K562 (cell line): ENCODE measurements around the gene CRTC3. TPM values are rescaled to one million over a fixed set of nuclear protein-coding genes. Genes with fewer than 3 reads are reported as not detected.

Source experiments
- ATAC-seq: fragments of 200-7000 bp; cut with Tn5 transposase; 3 replicates; pipeline ENCODE4 v1.9.1; 2020; ENCODE audit warnings: moderate library complexity
- BruUV-seq: library from RNA; stranded (reverse); fragments of 400-500 nt; replicated peaks from 2 replicates; lab custom pipeline; 2021; lab: Mats Ljungman, UMichigan
- CTCF ChIA-PET: fragments of 300-600 bp; formaldehyde crosslinking; extraction: SDS; loops from one replicate; lab custom pipeline; 2021; ENCODE audit warnings: low intra/inter-chr PET ratio; lab: Yijun Ruan, JAX
- POLR2A ChIA-PET: fragments of 300-600, 350-650 bp; sonication (Branson Sonifier 250); formaldehyde crosslinking; extraction: SDS; loops from one replicate; lab custom pipeline; 2021; ENCODE audit warnings: antibody characterized with exemption, inconsistent platforms; lab: Yijun Ruan, JAX
- DNase-seq, 4 experiments: peaks; one replicate each; pipeline versions ENCODE4 v3.0.0 to v3.0.0-alpha.2; 2011 to 2018; ENCODE audit warnings: low spot score in 3 of 4, mixed read lengths in 3 of 4; ENCODE audit errors: extremely low read depth in 1 of 4
- FAIRE-seq: peaks from 2 replicates; lab custom pipeline; 2011; peaks lifted over from hg19 to GRCh38; lab: Jason Lieb, UNC
- H2AFZ ChIP-seq: 2 replicates; pipeline ENCODE4 v1.6.0; 2011; ENCODE audit warnings: low read depth, low read length, control low read depth, inconsistent platforms
- H3K27ac ChIP-seq: fragments of 200-600 bp; 3 replicates; pipeline ENCODE4 v1.8.0; 2011; ENCODE audit warnings: low read depth, mild to moderate bottlenecking, control low read depth, inconsistent platforms, low read length, moderate library complexity, mixed read lengths; ENCODE audit errors: extremely low read depth
- H3K27me3 ChIP-seq, 2 experiments: fragments of 300-600 bp in 1 of 2; 2 replicates in 1 of 2; 3 replicates in 1 of 2; pipeline versions ENCODE4 v1.6.0 to v1.8.0; 2011; ENCODE audit warnings: inconsistent platforms in 2 of 2, low read length in 2 of 2, mild to moderate bottlenecking in 1 of 2, mixed read lengths in 1 of 2, moderate library complexity in 1 of 2; ENCODE audit not compliant: control insufficient read depth in 2 of 2, insufficient read depth in 2 of 2
- H3K36me3 ChIP-seq: fragments of 300-600 bp; 3 replicates; pipeline ENCODE4 v1.8.0; 2011; ENCODE audit warnings: mild to moderate bottlenecking, low read length, inconsistent platforms; ENCODE audit not compliant: control insufficient read depth, insufficient read depth
- H3K4me1 ChIP-seq, 2 experiments: fragments of 200-600 bp in 1 of 2; replicated peaks in 1 of 2; 2 replicates in 1 of 2; 3 replicates in 1 of 2; pipeline versions ENCODE4 v1.5.1 to v1.8.0; 2011; ENCODE audit warnings: inconsistent platforms in 2 of 2, low read length in 2 of 2, mild to moderate bottlenecking in 1 of 2, mixed read lengths in 1 of 2, moderate library complexity in 1 of 2; ENCODE audit not compliant: control insufficient read depth in 2 of 2, insufficient read depth in 2 of 2
- H3K4me2 ChIP-seq: 2 replicates; pipeline ENCODE4 v1.6.1; 2011; ENCODE audit warnings: low read length, control low read depth, inconsistent platforms, mixed read lengths; ENCODE audit not compliant: insufficient read depth
- H3K4me3 ChIP-seq: fragments of 200-600 bp; sonication (generic), shearing (Covaris generic); 2 replicates; pipeline ENCODE4 v1.5.1; 2016; ENCODE audit warnings: control low read depth, inconsistent platforms
- H3K79me2 ChIP-seq: fragments of 200-600 bp; 3 replicates; pipeline ENCODE4 v1.8.0; 2011; ENCODE audit warnings: low read length, inconsistent platforms; ENCODE audit not compliant: control insufficient read depth, insufficient read depth
- H3K9ac ChIP-seq, 2 experiments: 2 replicates each; pipeline versions ENCODE4 v1.6.0 to v1.6.1; 2011; ENCODE audit warnings: low read depth in 2 of 2, low read length in 2 of 2, control low read depth in 1 of 2, inconsistent platforms in 1 of 2, mild to moderate bottlenecking in 1 of 2, mixed read lengths in 1 of 2; ENCODE audit not compliant: insufficient read depth in 1 of 2
- H3K9me1 ChIP-seq: one replicate; pipeline ENCODE4 v1.6.0; 2011; ENCODE audit warnings: inconsistent platforms, mild to moderate bottlenecking, low read length, moderate library complexity; ENCODE audit not compliant: control insufficient read depth, insufficient read depth
- H3K9me3 ChIP-seq: replicated peaks from 2 replicates; pipeline ENCODE4 v1.5.1; 2011; ENCODE audit warnings: low read depth, low read length, inconsistent platforms; ENCODE audit not compliant: control insufficient read depth, insufficient read depth
- H4K20me1 ChIP-seq: replicated peaks from 2 replicates; pipeline ENCODE4 v1.6.1; 2011; ENCODE audit warnings: low read length, inconsistent platforms, mixed read lengths; ENCODE audit not compliant: control insufficient read depth, insufficient read depth
- CBX3 ChIP-seq, 2 experiments: IDR thresholded peaks; 1 replicate in 1 of 2; 2 replicates in 1 of 2; pipeline ENCODE4 v1.6.1; 2012; ENCODE audit warnings: inconsistent platforms in 2 of 2, low read length in 2 of 2, borderline replicate concordance in 1 of 2, control low read depth in 1 of 2
- CHD2 ChIP-seq: IDR thresholded peaks from 2 replicates; pipeline ENCODE4 v1.6.1; 2011; ENCODE audit warnings: low read depth, low read length
- KHSRP ChIP-seq: fragments of 450-650 bp; IDR thresholded peaks from 2 replicates; pipeline ENCODE4 v1.6.1; 2017
- NFATC3 ChIP-seq: fragments of 450-650 bp; IDR thresholded peaks from 2 replicates; pipeline ENCODE4 v1.6.1; 2017; ENCODE audit warnings: mild to moderate bottlenecking
- NR2F6 ChIP-seq: fragments of 450-650 bp; formaldehyde crosslinking; IDR thresholded peaks from 2 replicates; pipeline ENCODE4 v1.4.0; 2020; ENCODE audit warnings: mild to moderate bottlenecking
- NUFIP1 ChIP-seq: fragments of 450-650 bp; IDR thresholded peaks from 2 replicates; pipeline ENCODE4 v1.6.1; 2018; ENCODE audit not compliant: partially characterized antibody
- RREB1 ChIP-seq: fragments of 250-450 bp; sonication (Bioruptor Pico); IDR thresholded peaks from 2 replicates; pipeline ENCODE4 v1.4.0; 2020
- SP2 ChIP-seq: IDR thresholded peaks from 2 replicates; pipeline ENCODE4 v1.6.1; 2011; ENCODE audit warnings: mild to moderate bottlenecking, low read depth, low read length, moderate library complexity; ENCODE audit not compliant: poor library complexity, severe bottlenecking; ENCODE audit errors: extremely low read depth
- ZKSCAN8 ChIP-seq: fragments of 200-800 bp; sonication (Bioruptor generic); IDR thresholded peaks from 2 replicates; pipeline ENCODE4 v1.6.1; 2016; ENCODE audit warnings: missing genetic modification characterization, missing compliant biosample characterization
- WGBS: fragments of 100-300 bp; shearing (Covaris generic); methylation state at CpG from one replicate; pipeline ENCODE4 v1.1.6; 2016; ENCODE audit warnings: low coverage, mixed read lengths; ENCODE audit not compliant: insufficient coverage; ENCODE audit errors: missing lambda C conversion rate; 5-methylcytosine and 5-hydroxymethylcytosine counted together
- in situ Hi-C: fragments of 300-500 bp; cut with MboI; formaldehyde crosslinking; loops from 4 replicates; pipeline ENCODE4 v1.15.0; 2018; ENCODE audit warnings: inconsistent platforms, mixed read lengths
- intact Hi-C: fragments of 100-400 bp; cut with micrococcal nuclease; formaldehyde crosslinking; loops from 2 replicates; pipeline ENCODE4 v1.14.2; 2022
- polyA plus RNA-seq, 8 experiments: library from polyadenylated mRNA; depleted of rRNA in 4 of 8; stranded (reverse) in 5 of 8; unstranded in 3 of 8; fragments of >200 nt; fragmentation: Nextera tagmentation in 2 of 8; fragmentation: Illumina TruSeq in 1 of 8; extraction: Ambion mirVana in 2 of 8; extraction: Trizol in 1 of 8; gene quantifications; 2 replicates each; pipeline versions ENCODE4 v1.2.1 to v1.2.3, GENCODE V29; 2011 to 2014; ENCODE audit warnings: inconsistent platforms in 1 of 8, missing spikeins in 1 of 8
- total RNA-seq, 7 experiments: library from RNA; depleted of rRNA in 6 of 7; stranded (reverse); fragments of >200 nt in 6 of 7; fragmentation: Illumina TruSeq in 2 of 7; extraction: Trizol in 2 of 7; gene quantifications; 2 replicates each; pipeline versions ENCODE4 v1.2.1 to v1.2.3, GENCODE V29; 2011 to 2021; ENCODE audit warnings: low replicate concordance in 1 of 7
- TF ChIP-seq, protein P1 (sequence below): sonication (generic); formaldehyde crosslinking; IDR thresholded peaks from 2 replicates; pipeline ENCODE4 v1.9.0; 2022; ENCODE audit warnings: mild to moderate bottlenecking, missing genetic modification reagents

CRTC3 gene
- total and polyA plus RNA-seq, 9 of the 15 experiments (the other 6 are each of a cell fraction or from before 2014, with no cell fraction given) = 1.2 to 19.0 (median 11.6) TPM

GRCh38 chr15:90643301-90643632 lies 113.5 kb downstream of the CRTC3 start:
- ChIA-PET POLR2A (no interaction called here), CTCF (no interaction called here)
- Histone ChIP-seq H3K27ac (no peak overlapping the region), H2AFZ (no peak overlapping the region), H3K4me3 (no peak overlapping the region), H3K9me1 (no peaks in the 10 kb centered on the region), H3K79me2 (no peaks in the 10 kb centered on the region), H3K36me3 (peaks cover 32% of the 10 kb centered on the region; the same call in 2 of the 3 replicates), H3K4me2 (no peak overlapping the region), H3K9me3 (peaks cover 2% of the 10 kb centered on the region; the same call in 1 of the 2 replicates), H3K9ac (no peak overlapping the region), H3K4me1 (peaks cover 8 to 11% of the 10 kb centered on the region in 2 experiments; a peak in 4 of 5 replicates), H4K20me1 (no peaks in the 10 kb centered on the region), H3K27me3 (no peaks in the 10 kb centered on the region)
- no peak for ATAC-seq
- WGBS = 85% methylated on average over 7 of the region's 7 CpGs
- in situ Hi-C loops (loop anchor here (10.0 kb wide), 1 partner anchor 52 kb away; no protein-coding TSS in a partner anchor), intact Hi-C loops (no loop called here)
- no TSS peak for BruUV-seq
- FAIRE-seq = no peak
- DNase-seq = no peak
- no peak for TF ChIP-seq CHD2
- 0 out of 3 replicates have a peak, but pooled peaks of 1 of the 2 experiments have one; percentile 0 for TF ChIP-seq CBX3 (IDR thresholded peaks at IDR 0.05; ENCODE audit: borderline replicate concordance in 1 of 2, low read length in 2 of 2)

DNA sequence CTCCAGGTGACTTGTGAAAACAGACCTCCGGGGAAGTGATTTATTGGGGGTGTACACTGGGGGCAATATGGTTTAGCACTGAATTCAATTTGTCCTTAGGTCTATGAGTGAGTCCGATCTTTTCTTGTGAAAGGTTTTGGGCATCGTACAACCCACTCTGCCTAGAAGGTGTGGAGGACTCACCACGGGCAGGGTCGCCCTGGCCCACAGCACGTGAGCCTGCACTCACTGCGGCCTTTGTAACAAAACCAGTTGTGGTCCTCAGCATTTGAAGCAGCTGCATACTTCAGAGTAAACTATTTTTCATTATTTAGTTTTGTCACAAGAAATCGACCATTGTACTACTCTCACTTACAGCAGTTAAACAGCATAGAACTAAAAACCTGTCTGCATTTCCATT lies 114.8 kb downstream of the CRTC3 start:
- no peak for ATAC-seq
- CTCF ChIA-PET = interaction anchor here (1.3 kb wide), 1 partner anchor 287 kb away, joined by 4 read pairs; no protein-coding TSS in a partner anchor
- in situ Hi-C loops (loop anchor here (10.0 kb wide), 1 partner anchor 50 kb away; no protein-coding TSS in a partner anchor), intact Hi-C loops (no loop called here)
- POLR2A ChIA-PET = interaction anchor here (0.6 kb wide), 1 partner anchor 123 kb away, joined by 4 read pairs; no protein-coding TSS in a partner anchor
- no peak overlapping the region for H2AFZ ChIP-seq
- no peaks in the 10 kb centered on the region for H3K27me3 ChIP-seq
- H3K9me3 ChIP-seq = peaks cover 2% of the 10 kb centered on the region; the same call in 1 of the 2 replicates
- BruUV-seq = no TSS peak
- peaks cover 26% of the 10 kb centered on the region; the same call in 2 of the 3 replicates for H3K36me3 ChIP-seq
- H3K9me1 ChIP-seq = no peaks in the 10 kb centered on the region
- no peak overlapping the region for H3K9ac ChIP-seq
- 75% methylated on average over 8 of the region's 8 CpGs for WGBS
- H3K4me3 ChIP-seq = no peak overlapping the region
- no peak overlapping the region for H3K4me2 ChIP-seq
- FAIRE-seq = no peak
- no peaks in the 10 kb centered on the region for H4K20me1 ChIP-seq
- H3K79me2 ChIP-seq = no peaks in the 10 kb centered on the region
- H3K27ac ChIP-seq = peak overlapping the region; percentile 31; the same call in 1 of the 3 replicates
- no peak for DNase-seq
- H3K4me1 ChIP-seq = peaks cover 18 to 20% of the 10 kb centered on the region in 2 experiments
- TF ChIP-seq NR2F6 (CRISPR knock-in tag) (no peak), ZKSCAN8 (no peak), KHSRP (no peak), SP2 (no peak), NUFIP1 (no peak), RREB1 (no peak), NFATC3 (no peak)
- TF ChIP-seq, protein P1, sequence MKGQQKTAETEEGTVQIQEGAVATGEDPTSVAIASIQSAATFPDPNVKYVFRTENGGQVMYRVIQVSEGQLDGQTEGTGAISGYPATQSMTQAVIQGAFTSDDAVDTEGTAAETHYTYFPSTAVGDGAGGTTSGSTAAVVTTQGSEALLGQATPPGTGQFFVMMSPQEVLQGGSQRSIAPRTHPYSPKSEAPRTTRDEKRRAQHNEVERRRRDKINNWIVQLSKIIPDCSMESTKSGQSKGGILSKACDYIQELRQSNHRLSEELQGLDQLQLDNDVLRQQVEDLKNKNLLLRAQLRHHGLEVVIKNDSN (CRISPR knock-in tag) = no peak
